SK-N-MC (cell line): ENCODE results near the gene ZNF407.

ENCODE experiments used
- DNase-seq: peaks from one replicate; pipeline ENCODE4 v3.0.0-alpha.2; 2011; ENCODE audit warnings: low read depth, low spot score
- H3K27ac ChIP-seq: fragments of 200-600 bp; sonication (generic); 2 replicates; pipeline ENCODE4 v1.5.1; 2016; ENCODE audit warnings: mixed run types
- H3K36me3 ChIP-seq: fragments of 200-600 bp; sonication (generic); 2 replicates; pipeline ENCODE4 v1.6.1; 2017; ENCODE audit warnings: antibody characterized with exemption, low read length, mixed read lengths; ENCODE audit not compliant: insufficient read depth
- H3K4me3 ChIP-seq: fragments of 200-600 bp; sonication (generic); 2 replicates; pipeline ENCODE4 v1.5.1; 2016
- H3K9ac ChIP-seq: fragments of 200-600 bp; sonication (generic); 2 replicates; pipeline ENCODE4 v1.8.0; 2017; ENCODE audit warnings: mixed run types, mixed read lengths; ENCODE audit not compliant: insufficient read length
- H3K9me3 ChIP-seq: fragments of 200-600 bp; sonication (generic); 2 replicates; pipeline ENCODE4 v1.6.1; 2017; ENCODE audit warnings: low read depth, mild to moderate bottlenecking, antibody characterized with exemption, low read length, moderate library complexity, mixed read lengths
- EZH2 ChIP-seq: fragments of 200-600 bp; sonication (generic); IDR thresholded peaks from one replicate; pipeline ENCODE4 v1.6.1; 2017; ENCODE audit warnings: antibody characterized with exemption
- FOXP2 ChIP-seq: optimal IDR thresholded peaks from 2 replicates; pipeline ENCODE3; 2011; ENCODE audit warnings: mild to moderate bottlenecking, moderate library complexity; ENCODE audit not compliant: insufficient read depth; ENCODE audit errors: extremely low read length, control extremely low read depth
- POLR2AphosphoS5 ChIP-seq: IDR thresholded peaks from 2 replicates; pipeline ENCODE4 v1.6.1; 2012; ENCODE audit warnings: mild to moderate bottlenecking, low read depth, low read length, borderline replicate concordance

The ZNF407 gene

DNA sequence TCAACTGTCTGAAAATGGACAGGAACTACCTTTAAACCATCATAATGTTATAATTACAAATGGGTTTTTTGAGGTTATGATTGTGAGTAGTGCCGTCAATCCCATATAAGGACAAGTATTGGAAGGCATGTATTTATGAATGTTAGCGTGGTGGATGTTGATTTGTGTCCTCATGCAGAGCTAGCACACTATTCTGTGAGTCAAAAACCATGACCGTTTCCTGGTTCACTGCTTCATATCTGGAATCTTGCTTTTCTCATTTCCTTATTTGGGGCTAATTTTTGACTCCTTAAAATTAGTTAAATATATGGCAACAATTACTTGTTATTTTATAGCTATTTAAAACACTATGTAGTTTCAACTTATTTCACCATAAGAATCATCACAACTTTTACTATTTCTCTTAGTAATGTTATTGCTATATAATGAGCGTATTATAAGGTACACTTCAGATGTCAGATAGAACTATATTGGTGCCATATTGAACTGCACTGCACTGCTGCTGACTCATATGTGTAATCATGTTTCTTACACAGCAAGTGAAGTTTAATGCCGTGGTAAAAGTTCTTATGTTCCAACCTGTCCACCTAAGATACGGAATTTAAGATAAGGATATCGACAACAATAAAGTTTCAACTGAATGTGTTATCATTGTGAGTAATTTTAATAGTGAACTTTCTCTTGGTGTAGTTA is 418.5 kb downstream of the ZNF407 start:
- no peak overlapping the region for H3K27ac ChIP-seq
- DNase-seq: no peak
- H3K9ac ChIP-seq: no peak overlapping the region
- H3K9me3 ChIP-seq: no peaks in the 10 kb centered on the region
- no peaks in the 10 kb centered on the region for H3K36me3 ChIP-seq
- TF ChIP-seq POLR2AphosphoS5 (no peak), EZH2 (no peak), FOXP2 (no peak)
- no peak overlapping the region for H3K4me3 ChIP-seq

DNA sequence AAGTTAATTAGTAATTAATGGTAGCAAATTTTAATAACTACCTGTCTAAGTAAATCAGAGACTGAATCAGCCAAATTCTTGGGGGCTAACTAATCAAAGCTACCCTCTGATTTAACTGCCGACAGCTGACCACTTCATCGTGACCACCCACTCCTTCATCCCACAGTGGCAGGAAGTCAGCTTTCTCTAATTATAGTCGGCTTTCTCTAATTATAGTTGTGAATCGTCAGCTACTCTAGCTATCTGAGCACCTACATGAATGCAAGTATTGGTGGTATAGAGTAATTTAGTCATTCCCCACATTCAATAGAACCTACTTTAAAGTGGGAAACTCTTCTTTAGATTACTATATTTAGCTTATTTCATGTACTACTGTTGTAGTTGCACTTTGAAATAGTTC is 425.8 kb downstream of the ZNF407 start:
- TF ChIP-seq FOXP2 (no peak), EZH2 (no peak), POLR2AphosphoS5 (no peak)
- Histone ChIP-seq H3K36me3 (no peaks in the 10 kb centered on the region), H3K4me3 (no peak overlapping the region), H3K9ac (no peak overlapping the region), H3K9me3 (no peaks in the 10 kb centered on the region), H3K27ac (no peak overlapping the region)
- no peak for DNase-seq

DNA sequence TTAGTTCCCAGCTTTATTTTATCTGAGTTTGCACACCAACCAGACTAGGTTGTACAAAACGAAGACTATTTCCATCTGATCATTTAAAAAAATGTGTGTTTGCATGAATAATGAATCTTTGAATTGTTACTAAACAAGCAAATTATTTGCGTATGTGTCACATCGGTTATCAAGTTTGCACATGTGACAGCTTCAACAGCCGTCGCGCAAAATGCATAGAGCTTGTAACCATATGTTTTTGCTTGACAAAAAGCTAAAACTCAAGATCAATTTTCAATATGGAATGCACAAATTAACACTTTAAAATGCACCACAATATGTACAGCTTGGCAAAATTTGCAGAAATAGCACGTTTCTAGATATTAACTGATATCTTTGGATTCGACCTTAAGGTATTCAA is 427.2 kb downstream of the ZNF407 start:
- Histone ChIP-seq H3K9me3 (no peaks in the 10 kb centered on the region), H3K36me3 (no peaks in the 10 kb centered on the region), H3K9ac (no peak overlapping the region), H3K27ac (no peak overlapping the region), H3K4me3 (no peak overlapping the region)
- TF ChIP-seq FOXP2: no peak
- TF ChIP-seq EZH2: no peak
- no peak for TF ChIP-seq POLR2AphosphoS5
- DNase-seq: no peak

DNA sequence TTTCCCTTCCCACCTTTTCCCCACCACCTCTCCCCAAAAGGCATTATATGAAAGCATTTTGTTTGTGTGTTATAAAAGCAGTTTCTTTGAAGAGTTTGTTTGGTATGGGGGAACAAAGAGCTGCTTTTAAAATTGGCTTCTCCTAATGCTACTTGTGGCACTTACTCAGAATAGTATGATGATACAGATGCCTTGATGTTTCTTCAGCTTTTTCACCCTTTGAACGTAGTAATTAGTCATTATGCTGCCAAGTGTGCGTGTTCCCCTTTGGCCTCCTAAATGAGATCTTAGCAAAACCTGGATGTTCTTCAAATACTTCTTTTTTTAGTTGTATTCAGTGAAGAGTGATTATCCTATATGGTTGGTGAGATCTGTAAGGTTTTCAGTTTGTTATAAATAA is 427.9 kb downstream of the ZNF407 start:
- no peak for DNase-seq
- TF ChIP-seq EZH2 (no peak), POLR2AphosphoS5 (no peak)
- no peaks in the 10 kb centered on the region for H3K36me3 ChIP-seq

DNA sequence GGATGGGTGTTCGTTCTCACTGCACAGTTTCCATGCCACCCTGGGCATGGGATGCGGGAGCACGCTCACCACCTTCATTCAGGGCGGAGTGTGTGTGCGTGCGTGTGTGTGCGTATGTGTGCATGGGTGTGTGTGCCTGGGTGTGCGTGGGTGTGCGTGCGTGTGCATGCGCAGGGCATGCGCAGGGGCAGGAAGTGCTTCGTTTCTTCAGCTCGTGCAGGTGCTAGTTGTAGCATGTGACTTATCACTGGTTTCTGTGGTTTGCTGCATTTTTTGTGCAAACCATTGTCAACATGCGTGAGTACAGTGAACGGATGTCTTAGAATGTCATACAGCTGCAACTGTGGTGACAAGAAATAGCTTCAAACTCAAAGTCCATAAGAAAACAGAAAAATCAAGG is 431.8 kb downstream of the ZNF407 start:
- no peaks in the 10 kb centered on the region for H3K36me3 ChIP-seq
- no peak for DNase-seq
- TF ChIP-seq POLR2AphosphoS5 (no peak), EZH2 (no peak), FOXP2 (no peak)
- no peak overlapping the region for H3K9ac ChIP-seq
- no peak overlapping the region for H3K4me3 ChIP-seq
- H3K9me3 ChIP-seq: no peaks in the 10 kb centered on the region
- H3K27ac ChIP-seq: no peak overlapping the region

More for the DNA sequence above, 427.9 kb downstream of the ZNF407 start:
- Histone ChIP-seq H3K4me3 (no peak overlapping the region), H3K9me3 (no peaks in the 10 kb centered on the region), H3K9ac (no peak overlapping the region), H3K27ac (no peak overlapping the region)

DNA sequence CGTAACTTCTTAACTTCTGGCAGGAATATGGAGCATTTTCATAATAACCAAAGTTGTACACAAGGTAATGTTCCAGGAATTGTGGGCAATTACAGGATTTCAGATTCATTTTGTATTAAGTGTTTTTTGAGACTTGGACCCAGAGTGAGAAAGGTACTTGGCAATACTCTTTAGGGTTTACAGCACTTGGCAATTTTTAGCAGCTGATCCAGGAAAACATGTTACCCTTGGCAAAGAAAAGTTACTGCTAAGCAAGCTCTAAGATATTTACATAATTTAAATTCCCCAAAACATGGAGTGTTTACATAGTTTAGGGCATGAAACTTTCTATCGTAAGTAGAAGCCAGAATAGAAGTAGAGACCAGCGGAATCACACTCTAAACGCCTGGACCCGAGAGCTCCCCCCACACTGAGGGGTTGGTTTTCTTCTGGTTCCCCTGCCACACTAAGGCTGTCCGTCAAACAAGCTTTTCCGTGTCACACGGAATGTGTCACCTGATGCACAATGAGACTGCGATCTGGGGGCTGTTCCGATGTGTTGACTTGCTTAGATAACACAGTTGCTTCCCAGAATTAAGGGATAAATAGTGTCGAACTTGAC is 434.1 kb downstream of the ZNF407 start:
- no peak for TF ChIP-seq EZH2
- no peak overlapping the region for H3K9ac ChIP-seq
- no peak for DNase-seq
- H3K9me3 ChIP-seq: no peaks in the 10 kb centered on the region
- H3K4me3 ChIP-seq: no peak overlapping the region
- H3K36me3 ChIP-seq: no peaks in the 10 kb centered on the region
- H3K27ac ChIP-seq: no peak overlapping the region

DNA sequence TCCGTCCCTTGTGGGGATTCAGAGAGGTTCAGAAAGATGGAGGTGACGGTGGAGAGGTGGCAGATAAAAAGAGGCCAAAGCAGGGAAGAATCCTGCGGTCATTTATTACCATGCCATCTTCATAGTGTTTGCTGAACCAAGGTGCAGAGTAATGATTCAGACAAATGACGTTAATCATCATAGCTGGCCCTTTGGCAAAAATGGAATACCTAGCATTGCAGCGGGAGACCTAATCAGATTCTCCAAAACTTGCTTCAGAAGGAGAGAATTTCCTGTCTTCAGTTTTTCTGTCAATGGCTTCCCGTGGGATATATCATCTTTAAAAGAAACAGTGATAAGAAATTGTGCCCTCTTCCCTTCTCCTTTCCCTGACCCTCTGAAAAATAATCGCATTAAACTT is 435.8 kb downstream of the ZNF407 start:
- no peak for DNase-seq
- TF ChIP-seq POLR2AphosphoS5: no peak
- no peak for TF ChIP-seq FOXP2
- no peak for TF ChIP-seq EZH2
- Histone ChIP-seq H3K9me3 (no peaks in the 10 kb centered on the region), H3K36me3 (no peaks in the 10 kb centered on the region), H3K9ac (no peak overlapping the region), H3K4me3 (no peak overlapping the region), H3K27ac (no peak overlapping the region)

DNA sequence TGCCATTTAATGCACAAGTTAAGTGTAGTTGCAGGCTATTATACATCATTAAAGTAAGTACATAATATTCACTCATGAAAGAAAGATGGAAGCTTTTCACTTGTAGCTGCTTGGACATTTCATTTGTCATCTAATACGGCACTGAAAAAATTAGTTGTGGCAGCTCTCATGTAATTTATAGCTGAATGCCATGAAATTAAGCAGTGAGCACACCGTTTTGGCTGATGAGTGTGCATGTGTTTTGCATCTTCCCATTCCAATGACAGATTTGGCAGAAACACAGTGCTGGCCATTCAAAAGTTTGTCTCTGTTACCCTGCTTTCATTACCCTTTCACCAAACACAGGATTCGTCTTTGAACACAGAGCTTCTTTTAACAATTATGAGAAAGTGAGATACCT is 437.3 kb downstream of the ZNF407 start:
- Histone ChIP-seq H3K9me3 (no peaks in the 10 kb centered on the region), H3K36me3 (no peaks in the 10 kb centered on the region), H3K27ac (no peak overlapping the region), H3K9ac (no peak overlapping the region), H3K4me3 (no peak overlapping the region)
- TF ChIP-seq EZH2 (no peak), FOXP2 (no peak), POLR2AphosphoS5 (no peak)
- no peak for DNase-seq

DNA sequence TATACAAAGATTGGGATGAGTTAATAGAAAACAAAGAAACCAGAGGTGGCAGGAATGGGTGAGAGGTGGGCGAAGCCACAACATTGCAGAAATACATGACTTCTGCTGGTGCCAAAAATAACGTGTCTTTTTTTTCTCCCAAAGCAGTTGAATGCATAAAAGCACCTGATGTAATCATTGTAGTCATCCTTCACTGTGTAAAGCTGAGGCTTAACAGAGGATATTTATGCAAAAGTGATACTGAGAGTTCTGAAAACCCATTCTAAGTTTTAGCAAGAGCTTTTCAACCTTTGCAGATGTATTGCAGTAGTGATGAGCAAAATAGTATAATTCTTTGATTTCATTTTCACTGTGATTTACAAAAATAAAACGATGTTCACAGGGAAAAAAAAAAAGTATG is 438.3 kb downstream of the ZNF407 start:
- TF ChIP-seq EZH2 (no peak), FOXP2 (no peak), POLR2AphosphoS5 (no peak)
- Histone ChIP-seq H3K9me3 (no peaks in the 10 kb centered on the region), H3K36me3 (no peaks in the 10 kb centered on the region), H3K9ac (no peak overlapping the region), H3K27ac (no peak overlapping the region), H3K4me3 (no peak overlapping the region)
- no peak for DNase-seq
